H9 (cell line): ENCODE measurements around the gene SATB1. TPM values are rescaled to one million over a fixed set of nuclear protein-coding genes. Genes with fewer than 3 reads are reported as not detected.

Source experiments
- DNase-seq: peaks from one replicate; pipeline ENCODE4 v3.0.0-alpha.2; 2017
- H2AFZ ChIP-seq: one replicate; pipeline ENCODE4 v1.6.1; 2013; ENCODE audit warnings: mild to moderate bottlenecking, low read length, control low read depth, moderate library complexity
- H2AK5ac ChIP-seq: 2 replicates; pipeline ENCODE4 v1.6.1; 2013; ENCODE audit warnings: low read length, control low read depth, mixed read lengths; ENCODE audit not compliant: insufficient read length
- H2BK120ac ChIP-seq: one replicate; pipeline ENCODE4 v1.6.1; 2013; ENCODE audit warnings: low read depth, mild to moderate bottlenecking, low read length, control low read depth, inconsistent platforms; ENCODE audit not compliant: poor library complexity, severe bottlenecking
- H2BK12ac ChIP-seq: 2 replicates; pipeline ENCODE4 v1.6.1; 2013; ENCODE audit warnings: low read length, control low read depth, mixed read lengths, low read depth; ENCODE audit not compliant: insufficient read length
- H2BK15ac ChIP-seq: 2 replicates; pipeline ENCODE4 v1.6.1; 2013; ENCODE audit warnings: low read depth, low read length, control low read depth
- H2BK20ac ChIP-seq: one replicate; pipeline ENCODE4 v1.6.1; 2013; ENCODE audit warnings: low read depth, mild to moderate bottlenecking, low read length, control low read depth, inconsistent platforms; ENCODE audit not compliant: poor library complexity, severe bottlenecking
- H2BK5ac ChIP-seq: 2 replicates; pipeline ENCODE4 v1.6.1; 2013; ENCODE audit warnings: low read length, control low read depth, mixed read lengths; ENCODE audit not compliant: insufficient read length
- H3K14ac ChIP-seq: 2 replicates; pipeline ENCODE4 v1.6.1; 2013; ENCODE audit warnings: low read length, control low read depth; ENCODE audit not compliant: insufficient read depth
- H3K18ac ChIP-seq: 2 replicates; pipeline ENCODE4 v1.6.1; 2013; ENCODE audit warnings: low read depth, mild to moderate bottlenecking, mixed read lengths, low read length, control low read depth; ENCODE audit not compliant: insufficient read length
- H3K23ac ChIP-seq: 2 replicates; pipeline ENCODE4 v1.6.1; 2013; ENCODE audit warnings: low read length, control low read depth, mixed read lengths, low read depth; ENCODE audit not compliant: insufficient read length
- H3K23me2 ChIP-seq: 2 replicates; pipeline ENCODE4 v1.6.1; 2013; ENCODE audit warnings: low read depth, mild to moderate bottlenecking, mixed read lengths, low read length, control low read depth; ENCODE audit not compliant: insufficient read length, poor library complexity, severe bottlenecking
- H3K27ac ChIP-seq: 2 replicates; pipeline ENCODE4 v1.5.1; 2013; ENCODE audit warnings: low read length, control low read depth, mixed read lengths, low read depth; ENCODE audit not compliant: insufficient read length
- H3K27me3 ChIP-seq: 2 replicates; pipeline ENCODE4 v1.6.1; 2013; ENCODE audit warnings: low read length, control low read depth, inconsistent platforms; ENCODE audit not compliant: insufficient read depth
- H3K4ac ChIP-seq: 2 replicates; pipeline ENCODE4 v1.6.1; 2013; ENCODE audit warnings: low read depth, mild to moderate bottlenecking, control low read depth, inconsistent platforms, low read length, moderate library complexity
- H3K4me1 ChIP-seq: 2 replicates; pipeline ENCODE4 v1.6.1; 2013; ENCODE audit warnings: low read length, control low read depth, inconsistent platforms; ENCODE audit not compliant: insufficient read depth
- H3K4me2 ChIP-seq: 2 replicates; pipeline ENCODE4 v1.6.1; 2013; ENCODE audit warnings: low read length, control low read depth, mixed read lengths; ENCODE audit not compliant: insufficient read length, insufficient read depth
- H3K56ac ChIP-seq: 2 replicates; pipeline ENCODE4 v1.6.1; 2013; ENCODE audit warnings: low read depth, mild to moderate bottlenecking, mixed read lengths, low read length, control low read depth; ENCODE audit not compliant: insufficient read length
- H3K79me1 ChIP-seq: 2 replicates; pipeline ENCODE4 v1.6.1; 2013; ENCODE audit warnings: low read depth, mild to moderate bottlenecking, moderate library complexity, low read length, control low read depth, inconsistent platforms; ENCODE audit not compliant: insufficient read depth, poor library complexity, severe bottlenecking
- H3K79me2 ChIP-seq: 2 replicates; pipeline ENCODE4 v1.6.1; 2013; ENCODE audit warnings: low read length, control low read depth, inconsistent platforms; ENCODE audit not compliant: insufficient read depth
- H3K9ac ChIP-seq: 2 replicates; pipeline ENCODE4 v1.6.1; 2013; ENCODE audit warnings: low read length, control low read depth, mixed read lengths; ENCODE audit not compliant: insufficient read length; ENCODE audit errors: extremely low read depth
- H3K9me3 ChIP-seq: one replicate; pipeline ENCODE4 v1.6.1; 2013; ENCODE audit warnings: low read depth, low read length, inconsistent platforms; ENCODE audit not compliant: control insufficient read depth
- H3T11ph ChIP-seq: one replicate; pipeline ENCODE4 v1.6.1; 2013; ENCODE audit warnings: mild to moderate bottlenecking, low read length, control low read depth, inconsistent platforms
- H4K20me1 ChIP-seq: one replicate; pipeline ENCODE4 v1.6.1; 2013; ENCODE audit not compliant: control insufficient read depth, insufficient read length, insufficient read depth
- H4K5ac ChIP-seq: 2 replicates; pipeline ENCODE4 v1.6.1; 2013; ENCODE audit warnings: low read depth, mild to moderate bottlenecking, mixed read lengths, low read length, control low read depth; ENCODE audit not compliant: insufficient read length
- H4K8ac ChIP-seq: replicated peaks from 2 replicates; pipeline ENCODE4 v1.6.1; 2013; ENCODE audit warnings: low read length, control low read depth, mixed read lengths, low read depth; ENCODE audit not compliant: insufficient read length
- H4K91ac ChIP-seq: 2 replicates; pipeline ENCODE4 v1.6.1; 2013; ENCODE audit warnings: low read depth, mild to moderate bottlenecking, moderate library complexity, mixed read lengths, low read length, control low read depth; ENCODE audit not compliant: insufficient read length
- H3K27ac Mint-ChIP-seq, 3 experiments: 2 replicates in 2 of 3; 3 replicates in 1 of 3; pipeline ENCODE4 v1.8.0; 2020 to 2021; ENCODE audit warnings: mixed read lengths in 3 of 3, mild to moderate bottlenecking in 1 of 3, moderate library complexity in 1 of 3
- H3K27me3 Mint-ChIP-seq: 2 replicates; pipeline ENCODE4 v1.8.0; 2021; ENCODE audit warnings: low read depth, mild to moderate bottlenecking, moderate library complexity, mixed read lengths
- H3K36me3 Mint-ChIP-seq, 3 experiments: 2 replicates in 2 of 3; 3 replicates in 1 of 3; pipeline ENCODE4 v1.8.0; 2020 to 2021; ENCODE audit warnings: low read depth in 3 of 3, mixed read lengths in 3 of 3; ENCODE audit not compliant: insufficient read depth in 1 of 3
- H3K4me1 Mint-ChIP-seq, 2 experiments: 2 replicates each; pipeline ENCODE4 v1.8.0; 2020; ENCODE audit warnings: mixed read lengths in 2 of 2
- H3K4me3 Mint-ChIP-seq, 2 experiments: 2 replicates in 1 of 2; 3 replicates in 1 of 2; pipeline ENCODE4 v1.8.0; 2020 to 2021; ENCODE audit warnings: mild to moderate bottlenecking in 2 of 2, mixed read lengths in 2 of 2, moderate library complexity in 1 of 2
- H3K9me3 Mint-ChIP-seq, 2 experiments: 2 replicates in 1 of 2; 3 replicates in 1 of 2; pipeline ENCODE4 v1.8.0; 2020; ENCODE audit warnings: mild to moderate bottlenecking in 2 of 2, mixed read lengths in 2 of 2, moderate library complexity in 1 of 2
- CTCF ChIP-seq: fragments of 200-600 bp; sonication (generic); conservative IDR thresholded peaks from 3 replicates; pipeline ENCODE4 v1.8.0; 2021; ENCODE audit warnings: antibody characterized with exemption, mild to moderate bottlenecking
- WGBS: extraction: QIAGEN DNeasy Blood & Tissue Kit; methylation state at CpG from one replicate; pipeline ENCODE4 v1.1.7; 2013; ENCODE audit warnings: missing lambda C conversion rate, low lambda C conversion rate, mixed read lengths; ENCODE audit not compliant: insufficient read length; ENCODE audit errors: extremely low coverage; 5-methylcytosine and 5-hydroxymethylcytosine counted together
- total RNA-seq: library from RNA; stranded (reverse); gene quantifications from 2 replicates; pipeline ENCODE4 v1.2.1, GENCODE V29; 2021

SATB1 gene
- total RNA-seq, 1 experiment from 2014 or later = 30.7 TPM

GRCh38 chr3:18369551-18370185 is 55.5 kb downstream of the SATB1 start:
- Mint-ChIP-seq H3K9me3 (no peaks in the 10 kb centered on the region; a peak in 1 of 5 replicates), H3K4me3 (no peak overlapping the region), H3K27me3 (no peaks in the 10 kb centered on the region), H3K27ac (no peak overlapping the region), H3K4me1 (peaks cover 9 to 18% of the 10 kb centered on the region in 2 experiments), H3K36me3 (no peaks in the 10 kb centered on the region; a peak in 1 of 7 replicates)
- Histone ChIP-seq H3K4me1 (no peaks in the 10 kb centered on the region; the same call in 1 of the 2 replicates), H3K23me2 (no peaks in the 10 kb centered on the region), H2AK5ac (no peak overlapping the region), H2BK5ac (no peak overlapping the region), H2AFZ (no peak overlapping the region), H4K8ac (no peak overlapping the region), H4K5ac (no peak overlapping the region), H3K18ac (no peak overlapping the region), H2BK20ac (no peak overlapping the region), H4K20me1 (no peaks in the 10 kb centered on the region), H3K79me1 (no peaks in the 10 kb centered on the region), H3K9ac (no peak overlapping the region), H4K91ac (no peak overlapping the region), H3K14ac (no peak overlapping the region), H3K4me2 (no peak overlapping the region), H3K79me2 (no peaks in the 10 kb centered on the region), H3K56ac (no peak overlapping the region), H2BK12ac (no peak overlapping the region), H3K27me3 (no peaks in the 10 kb centered on the region), H3K4ac (no peak overlapping the region), H2BK120ac (no peak overlapping the region), H3K23ac (no peak overlapping the region), H3K9me3 (no peaks in the 10 kb centered on the region), H3K27ac (no peak overlapping the region), H2BK15ac (no peak overlapping the region), H3T11ph (no peak overlapping the region)
- no CpG with 5 or more reads among the region's 13 CpGs for WGBS
- TF ChIP-seq CTCF = no peak
- DNase-seq = no peak
